K562 (cell line): Measurements from ENCODE around the gene ZNF335. TPM values are rescaled to one million over a fixed set of nuclear protein-coding genes. Genes with fewer than 3 reads are reported as not detected.

ENCODE experiments used
- ARID3B ChIP-seq: fragments of 250-450 bp; sonication (Bioruptor Pico); IDR thresholded peaks from 2 replicates; pipeline ENCODE4 v1.4.0; 2020; ENCODE audit warnings: borderline replicate concordance
- BCOR ChIP-seq: fragments of 450-650 bp; IDR thresholded peaks from 2 replicates; pipeline ENCODE4 v1.6.1; 2016
- BHLHE40 ChIP-seq: IDR thresholded peaks from 2 replicates; pipeline ENCODE4 v1.6.1; 2011; ENCODE audit warnings: low read length, improper control_type of control experiment
- CEBPG ChIP-seq, 3 experiments: fragments of 200-800 bp in 1 of 3; sonication (Bioruptor generic) in 1 of 3; sonication (generic) in 1 of 3; formaldehyde crosslinking in 1 of 3; IDR thresholded peaks in 2 of 3; conservative IDR thresholded peaks in 1 of 3; 2 replicates each; pipeline versions ENCODE4 v1.6.1 to v1.8.0; 2016 to 2022; ENCODE audit warnings: missing compliant biosample characterization in 2 of 3, missing genetic modification characterization in 2 of 3, mild to moderate bottlenecking in 1 of 3, missing genetic modification reagents in 1 of 3
- CGGBP1 ChIP-seq: fragments of 250-450 bp; sonication (Bioruptor Pico); IDR thresholded peaks from 2 replicates; pipeline ENCODE4 v1.9.0; 2021; ENCODE audit warnings: mild to moderate bottlenecking
- COPS2 ChIP-seq: fragments of 450-650 bp; conservative IDR thresholded peaks from 2 replicates; pipeline ENCODE4 v1.6.1; 2016; ENCODE audit warnings: mild to moderate bottlenecking, moderate library complexity
- HDAC6 ChIP-seq: IDR thresholded peaks from 2 replicates; pipeline ENCODE4 v1.6.1; 2012; ENCODE audit warnings: low read depth, mild to moderate bottlenecking, control low read depth, inconsistent platforms, low read length, moderate library complexity
- HMG20A ChIP-seq: fragments of 450-650 bp; formaldehyde crosslinking; conservative IDR thresholded peaks from 2 replicates; pipeline ENCODE4 v1.4.0; 2020; ENCODE audit warnings: mild to moderate bottlenecking, mixed read lengths
- HNRNPLL ChIP-seq: fragments of 200-400 bp; formaldehyde crosslinking; IDR thresholded peaks from 2 replicates; pipeline ENCODE4 v1.6.1; 2017; ENCODE audit warnings: low read length, low read depth, mild to moderate bottlenecking; ENCODE audit not compliant: poor library complexity, severe bottlenecking
- KLF16 ChIP-seq: IDR thresholded peaks from 2 replicates; pipeline ENCODE4 v1.6.1; 2016; ENCODE audit warnings: antibody characterized with exemption
- LCOR ChIP-seq: sonication (generic); formaldehyde crosslinking; IDR thresholded peaks from 2 replicates; pipeline ENCODE4 v1.8.0; 2022; ENCODE audit warnings: mild to moderate bottlenecking, missing genetic modification reagents
- MBD2 ChIP-seq: sonication (generic); IDR thresholded peaks from 2 replicates; pipeline ENCODE4 v1.6.1; 2016; ENCODE audit warnings: low read depth, borderline replicate concordance
- MEIS2 ChIP-seq: fragments of 450-650 bp; IDR thresholded peaks from 2 replicates; pipeline ENCODE4 v1.6.1; 2014; ENCODE audit warnings: mild to moderate bottlenecking; ENCODE audit not compliant: partially characterized antibody
- MYC ChIP-seq, 2 experiments: fragments of 250-450 bp in 1 of 2; sonication (Bioruptor Pico) in 1 of 2; IDR thresholded peaks; 2 replicates each; pipeline versions ENCODE4 v1.5.1 to v1.6.1; 2012 to 2021; ENCODE audit warnings: low read depth in 2 of 2, borderline replicate concordance in 1 of 2, improper control_type of control experiment in 1 of 2, low read length in 1 of 2, mild to moderate bottlenecking in 1 of 2, moderate library complexity in 1 of 2
- NFE2L1 ChIP-seq: fragments of 450-650 bp; IDR thresholded peaks from 2 replicates; pipeline ENCODE4 v1.6.1; 2016; ENCODE audit warnings: missing genetic modification characterization, low read depth, mild to moderate bottlenecking, missing compliant biosample characterization, moderate library complexity, borderline replicate concordance
- POLR2B ChIP-seq: fragments of 450-650 bp; IDR thresholded peaks from 2 replicates; pipeline ENCODE4 v1.6.1; 2018; ENCODE audit warnings: low read depth; ENCODE audit not compliant: partially characterized antibody
- RAD21 ChIP-seq, 2 experiments: fragments of 250-450 bp in 1 of 2; fragments of 450-650 bp in 1 of 2; sonication (Bioruptor Pico) in 1 of 2; formaldehyde crosslinking in 1 of 2; IDR thresholded peaks in 1 of 2; conservative IDR thresholded peaks in 1 of 2; 2 replicates each; pipeline versions ENCODE4 v1.4.0 to v1.8.0; 2020 to 2022; ENCODE audit warnings: mild to moderate bottlenecking in 2 of 2, moderate library complexity in 1 of 2
- RFX5 ChIP-seq: IDR thresholded peaks from 2 replicates; pipeline ENCODE4 v1.6.1; 2011; ENCODE audit warnings: low read depth, mild to moderate bottlenecking, improper control_type of control experiment, low read length
- SOX6 ChIP-seq: fragments of 450-650 bp; IDR thresholded peaks from 2 replicates; pipeline ENCODE4 v1.6.1; 2014; ENCODE audit warnings: mild to moderate bottlenecking
- TAF7 ChIP-seq: fragments of 450-650 bp; IDR thresholded peaks from 2 replicates; pipeline ENCODE4 v1.6.1; 2016; ENCODE audit warnings: missing genetic modification characterization, missing compliant biosample characterization
- ZNF133 ChIP-seq: fragments of 250-450 bp; sonication (Bioruptor Pico); IDR thresholded peaks from 2 replicates; pipeline ENCODE4 v1.4.0; 2020; ENCODE audit warnings: mild to moderate bottlenecking
- ZNF134 ChIP-seq: fragments of 250-450 bp; sonication (Bioruptor Pico); conservative IDR thresholded peaks from 2 replicates; pipeline ENCODE4 v1.4.0; 2020
- ZNF274 ChIP-seq: IDR thresholded peaks from 2 replicates; pipeline ENCODE4 v1.6.1; 2011; ENCODE audit warnings: low read depth, mild to moderate bottlenecking, low read length, moderate library complexity, borderline replicate concordance
- ZNF584 ChIP-seq: fragments of 200-800 bp; sonication (Bioruptor generic); IDR thresholded peaks from 2 replicates; pipeline ENCODE4 v1.6.1; 2016; ENCODE audit warnings: low read depth, mild to moderate bottlenecking, missing genetic modification characterization, missing compliant biosample characterization
- ZNF695 ChIP-seq: fragments of 450-650 bp; formaldehyde crosslinking; IDR thresholded peaks from 2 replicates; pipeline ENCODE4 v1.4.0; 2020; ENCODE audit warnings: mild to moderate bottlenecking, moderate library complexity
- ZNF717 ChIP-seq: fragments of 250-450 bp; sonication (Bioruptor Pico); IDR thresholded peaks from 2 replicates; pipeline ENCODE4 v1.5.0; 2021
- polyA plus RNA-seq, 8 experiments: library from polyadenylated mRNA; depleted of rRNA in 4 of 8; stranded (reverse) in 5 of 8; unstranded in 3 of 8; fragments of >200 nt; fragmentation: Nextera tagmentation in 2 of 8; fragmentation: Illumina TruSeq in 1 of 8; extraction: Ambion mirVana in 2 of 8; extraction: Trizol in 1 of 8; gene quantifications; 2 replicates each; pipeline versions ENCODE4 v1.2.1 to v1.2.3, GENCODE V29; 2011 to 2014; ENCODE audit warnings: inconsistent platforms in 1 of 8, missing spikeins in 1 of 8
- total RNA-seq, 7 experiments: library from RNA; depleted of rRNA in 6 of 7; stranded (reverse); fragments of >200 nt in 6 of 7; fragmentation: Illumina TruSeq in 2 of 7; extraction: Trizol in 2 of 7; gene quantifications; 2 replicates each; pipeline versions ENCODE4 v1.2.1 to v1.2.3, GENCODE V29; 2011 to 2021; ENCODE audit warnings: low replicate concordance in 1 of 7
- TF ChIP-seq, protein P1 (sequence below), 2 experiments: fragments of 450-650 bp in 1 of 2; sonication (generic) in 1 of 2; formaldehyde crosslinking; conservative IDR thresholded peaks; 2 replicates each; pipeline versions ENCODE4 v1.4.0 to v1.8.1; 2020 to 2022; ENCODE audit warnings: mild to moderate bottlenecking in 1 of 2, missing genetic modification reagents in 1 of 2

Gene ZNF335
- total and polyA plus RNA-seq, 9 of the 15 experiments (the other 6 are each of a cell fraction or from before 2014, with no cell fraction given) = 0.39 to 16.0 (median 7.6) TPM

- peak; percentile 55 for TF ChIP-seq MYC (IDR thresholded peaks at IDR 0.05; ENCODE audit: low read depth, low read length)
- no peak for TF ChIP-seq MYC (CRISPR knock-in tag; IDR thresholded peaks at IDR 0.05; ENCODE audit: borderline replicate concordance, low read depth)
- 0 out of 2 replicates have a peak, but pooled peaks have one; percentile 21 for TF ChIP-seq ZNF717
- no peak for TF ChIP-seq LCOR (CRISPR knock-in tag)
- no peak for TF ChIP-seq HDAC6
- no peak for TF ChIP-seq HMG20A
- TF ChIP-seq ZNF695 (CRISPR knock-in tag) = no peak
- no peak for TF ChIP-seq RFX5
- TF ChIP-seq NFE2L1 (tag) = no peak
- TF ChIP-seq RAD21 (CRISPR knock-in tag; conservative IDR thresholded peaks at IDR 0.05 in 1 of 2, IDR thresholded peaks at IDR 0.05 in 1 of 2) = no peak
- peak; percentile 81 for TF ChIP-seq SOX6
- no peak; the same call in 1 of the 2 replicates for TF ChIP-seq CGGBP1 (CRISPR knock-in tag)
- no peak for TF ChIP-seq HNRNPLL
- TF ChIP-seq POLR2B = peak; percentile 91
- TF ChIP-seq BHLHE40 = no peak
- TF ChIP-seq MBD2 = no peak
- TF ChIP-seq ZNF133 = no peak
- no peak for TF ChIP-seq ZNF584 (CRISPR knock-in tag)
- TF ChIP-seq TAF7 (tag) = peak; percentile 75
- no peak for TF ChIP-seq ZNF274
- TF ChIP-seq KLF16 = no peak
- peak; percentile 20 for TF ChIP-seq MEIS2
- TF ChIP-seq BCOR = no peak
- peak; percentile 98 for TF ChIP-seq CEBPG (CRISPR knock-in tag; IDR thresholded peaks at IDR 0.05)
- peak; percentile 95 to 99 for TF ChIP-seq CEBPG (tag; conservative IDR thresholded peaks at IDR 0.05 in 1 of 2, IDR thresholded peaks at IDR 0.05 in 1 of 2)
- TF ChIP-seq, protein P1, sequence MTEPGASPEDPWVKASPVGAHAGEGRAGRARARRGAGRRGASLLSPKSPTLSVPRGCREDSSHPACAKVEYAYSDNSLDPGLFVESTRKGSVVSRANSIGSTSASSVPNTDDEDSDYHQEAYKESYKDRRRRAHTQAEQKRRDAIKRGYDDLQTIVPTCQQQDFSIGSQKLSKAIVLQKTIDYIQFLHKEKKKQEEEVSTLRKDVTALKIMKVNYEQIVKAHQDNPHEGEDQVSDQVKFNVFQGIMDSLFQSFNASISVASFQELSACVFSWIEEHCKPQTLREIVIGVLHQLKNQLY (CRISPR knock-in tag; conservative IDR thresholded peaks at IDR 0.05) = no peak
- no peak for TF ChIP-seq ZNF134
- no peak for TF ChIP-seq COPS2
- no peak for TF ChIP-seq ARID3B
Measured at GRCh38 chr20:45910670-45911485, 61.1 kb downstream of the ZNF335 start (continued).
